Naive thymus-derived CD8-positive, alpha-beta T cell (primary cell): Measurements from ENCODE around the gene CCDC33. TPM values are rescaled to one million over a fixed set of nuclear protein-coding genes. Genes with fewer than 3 reads are reported as not detected.

Source experiments
- ATAC-seq, 2 donors: fragments of 150-1000 bp; cut with Tn5 transposase in 1 of 2; sonication (Bioruptor Pico), chemical (Tn5 transposase) in 1 of 2; 1 replicate in 1 of 2; 2 replicates in 1 of 2; pipeline ENCODE4 v1.10.0; 2021; ENCODE audit warnings: mild to moderate bottlenecking in 2 of 2, moderate library complexity in 2 of 2
- POLR2A ChIA-PET: fragments of 350-600 bp; sonication (Branson Sonifier 250); formaldehyde crosslinking; loops from one replicate; lab custom pipeline; 2021; ENCODE audit warnings: antibody characterized with exemption; lab: Charles Lee
- DNase-seq, 10 donors: peaks; one replicate each; pipeline versions ENCODE4 v3.0.0 to v3.0.0-alpha.2; 2020 to 2022
- H3K27ac Mint-ChIP-seq, 10 donors: one replicate each; pipeline ENCODE4 v1.8.0; 2020 to 2022; ENCODE audit warnings: mild to moderate bottlenecking in 10 of 10, mixed read lengths in 10 of 10, moderate library complexity in 4 of 10, inconsistent platforms in 1 of 10
- H3K27me3 Mint-ChIP-seq, 5 donors: one replicate each; pipeline ENCODE4 v1.8.0; 2021 to 2022; ENCODE audit warnings: mixed read lengths in 5 of 5
- H3K36me3 Mint-ChIP-seq, 3 donors: one replicate each; pipeline ENCODE4 v1.8.0; 2020 to 2022; ENCODE audit warnings: mixed read lengths in 3 of 3, mild to moderate bottlenecking in 2 of 3, inconsistent platforms in 1 of 3
- H3K4me1 Mint-ChIP-seq, 4 donors: one replicate each; pipeline ENCODE4 v1.8.0; 2021 to 2022; ENCODE audit warnings: mixed read lengths in 4 of 4
- H3K4me3 Mint-ChIP-seq, 10 donors: one replicate each; pipeline ENCODE4 v1.8.0; 2020 to 2022; ENCODE audit warnings: mild to moderate bottlenecking in 10 of 10, mixed read lengths in 10 of 10, moderate library complexity in 6 of 10, inconsistent platforms in 1 of 10
- H3K9me3 Mint-ChIP-seq, 9 donors: one replicate each; pipeline ENCODE4 v1.8.0; 2020 to 2022; ENCODE audit warnings: mixed read lengths in 9 of 9, mild to moderate bottlenecking in 3 of 9, inconsistent platforms in 1 of 9, moderate library complexity in 1 of 9
- polyA plus RNA-seq, 3 donors: library from polyadenylated mRNA; unstranded; fragments of 300-500 nt; fragmentation: Illumina TruSeq; gene quantifications; one replicate each; pipeline ENCODE4 v1.2.3, GENCODE V29; 2021
- total RNA-seq, 8 experiments: library from RNA in 2 of 8; stranded (reverse) in 2 of 8; gene quantifications; one replicate each; pipeline ENCODE4 v1.2.3 and lab custom pipeline; 2021 to 2026

The CCDC33 gene
- total and polyA plus RNA-seq, 5 experiments from 2014 or later, result not detected

GRCh38 chr15:74270155-74270554, 34.0 kb downstream of the CCDC33 start:
- Mint-ChIP-seq H3K27me3 (peaks cover 12 to 47% (median 39%) of the 10 kb centered on the region in 5 donors), H3K9me3 (peaks cover 0 to 5% (median 0%) of the 10 kb centered on the region in 9 donors), H3K4me3 (no peak overlapping the region), H3K36me3 (no peaks in the 10 kb centered on the region), H3K4me1 (peaks cover 0 to 10% (median 3%) of the 10 kb centered on the region in 4 donors), H3K27ac (peak overlapping the region in 2 of 10 donors; percentile 21 to 29)
- no peak for DNase-seq
- POLR2A ChIA-PET, result no interaction called here
- ATAC-seq, result no peak

GRCh38 chr15:74270854-74271520, 34.9 kb downstream of the CCDC33 start:
- ATAC-seq, result no peak
- Mint-ChIP-seq H3K9me3 (peaks cover 0 to 2% (median 0%) of the 10 kb centered on the region in 9 donors), H3K36me3 (no peaks in the 10 kb centered on the region), H3K4me1 (peaks cover 0 to 10% (median 3%) of the 10 kb centered on the region in 4 donors), H3K4me3 (no peak overlapping the region), H3K27ac (peak overlapping the region in 1 of 10 donors; percentile 29), H3K27me3 (peaks cover 10 to 42% (median 36%) of the 10 kb centered on the region in 5 donors)
- POLR2A ChIA-PET, result no interaction called here
- no peak for DNase-seq

- DNase-seq, result no peak
- POLR2A ChIA-PET, result no interaction called here
- peaks cover 10 to 40% (median 32%) of the 10 kb centered on the region in 5 donors for H3K27me3 Mint-ChIP-seq
- no peaks in the 10 kb centered on the region for H3K36me3 Mint-ChIP-seq
- peaks cover 0 to 2% (median 0%) of the 10 kb centered on the region in 9 donors for H3K9me3 Mint-ChIP-seq
- H3K27ac Mint-ChIP-seq, result no peak overlapping the region
- H3K4me3 Mint-ChIP-seq, result no peak overlapping the region
- ATAC-seq, result no peak
- peaks cover 0 to 10% (median 3%) of the 10 kb centered on the region in 4 donors for H3K4me1 Mint-ChIP-seq
Measured at GRCh38 chr15:74272812-74273211, 36.7 kb downstream of the CCDC33 start.

DNA sequence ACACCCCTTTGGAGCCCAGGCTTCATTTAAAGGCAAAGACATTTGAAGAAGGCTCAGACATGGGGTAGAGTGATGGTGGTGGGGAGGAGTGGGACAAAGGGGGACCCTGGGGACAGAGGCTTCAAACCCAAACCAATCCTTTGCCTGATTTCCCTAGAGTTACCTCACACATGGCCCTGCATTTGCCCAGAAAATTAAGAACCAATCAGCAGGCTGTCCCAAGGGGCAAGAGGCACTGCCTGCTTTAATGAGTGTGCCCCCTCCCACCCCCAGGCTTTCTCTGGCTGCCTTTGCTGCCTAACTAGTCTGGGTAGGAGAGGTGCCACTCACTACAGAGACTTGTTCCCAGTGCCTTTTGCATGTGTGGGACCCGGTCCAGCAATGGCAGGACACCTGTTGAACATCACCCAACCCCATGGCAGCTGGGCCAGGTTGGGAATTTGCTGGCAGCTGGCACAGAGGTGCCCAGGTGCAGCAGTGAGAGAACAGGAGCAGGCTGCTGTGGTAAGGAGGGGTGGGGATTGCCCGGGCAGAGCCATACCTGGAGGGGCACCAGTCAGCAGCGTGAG, 38.4 kb downstream of the CCDC33 start:
- Mint-ChIP-seq H3K27me3 (peaks cover 8 to 28% (median 17%) of the 10 kb centered on the region in 5 donors), H3K36me3 (no peaks in the 10 kb centered on the region), H3K27ac (no peak overlapping the region), H3K9me3 (peaks cover 0 to 2% (median 0%) of the 10 kb centered on the region in 9 donors), H3K4me3 (no peak overlapping the region), H3K4me1 (peaks cover 0 to 10% (median 3%) of the 10 kb centered on the region in 4 donors)
- POLR2A ChIA-PET, result no interaction called here
- ATAC-seq, result no peak
- no peak for DNase-seq

- Mint-ChIP-seq H3K4me3 (no peak overlapping the region), H3K36me3 (no peaks in the 10 kb centered on the region), H3K4me1 (peaks cover 0 to 4% (median under 1%) of the 10 kb centered on the region in 4 donors), H3K27ac (peak overlapping the region in 1 of 10 donors; percentile 27), H3K9me3 (peaks cover 0 to 2% (median 0%) of the 10 kb centered on the region in 9 donors), H3K27me3 (peaks cover 6 to 19% (median 10%) of the 10 kb centered on the region in 5 donors)
- POLR2A ChIA-PET, result no interaction called here
- no peak for DNase-seq
- no peak for ATAC-seq
Measured at GRCh38 chr15:74275957-74276356, 39.8 kb downstream of the CCDC33 start.

DNA sequence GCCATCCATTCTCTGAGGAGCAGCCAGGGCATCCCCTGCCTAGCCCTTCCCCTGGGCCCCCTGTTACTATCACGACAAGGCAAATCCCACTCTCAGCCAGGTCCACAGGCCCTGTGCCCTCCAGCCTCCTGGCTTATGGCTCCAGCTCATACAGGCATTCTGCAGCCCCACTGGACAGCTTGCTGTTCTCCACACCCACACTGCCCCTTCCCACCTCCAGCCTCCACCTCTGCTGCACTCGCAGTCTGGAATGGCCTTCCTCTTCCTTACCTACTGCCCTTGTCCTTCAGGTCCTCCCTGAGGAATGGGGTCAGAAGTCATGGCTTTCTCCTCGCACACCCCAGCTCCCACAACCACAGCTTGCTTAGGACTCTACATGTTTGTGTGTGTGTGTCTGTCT, 40.4 kb downstream of the CCDC33 start:
- H3K4me1 Mint-ChIP-seq, result peaks cover 0 to 4% (median 0%) of the 10 kb centered on the region in 4 donors
- no peak overlapping the region for H3K4me3 Mint-ChIP-seq
- POLR2A ChIA-PET, result no interaction called here
- peaks cover 3 to 19% (median 10%) of the 10 kb centered on the region in 5 donors for H3K27me3 Mint-ChIP-seq
- no peak overlapping the region for H3K27ac Mint-ChIP-seq
- DNase-seq (no peak), ATAC-seq (no peak)
- peaks cover 0 to 2% (median 0%) of the 10 kb centered on the region in 9 donors for H3K9me3 Mint-ChIP-seq
- H3K36me3 Mint-ChIP-seq, result no peaks in the 10 kb centered on the region

GRCh38 chr15:74277242-74277810, 41.2 kb downstream of the CCDC33 start:
- Mint-ChIP-seq H3K27me3 (peaks cover 3 to 16% (median 11%) of the 10 kb centered on the region in 5 donors), H3K27ac (no peak overlapping the region), H3K4me1 (peaks cover 0 to 4% (median 0%) of the 10 kb centered on the region in 4 donors), H3K36me3 (no peaks in the 10 kb centered on the region), H3K4me3 (no peak overlapping the region), H3K9me3 (no peaks in the 10 kb centered on the region)
- ATAC-seq (no peak), DNase-seq (no peak)
- POLR2A ChIA-PET, result no interaction called here

GRCh38 chr15:74278207-74278606, 42.1 kb downstream of the CCDC33 start:
- Mint-ChIP-seq H3K9me3 (no peaks in the 10 kb centered on the region), H3K4me1 (no peaks in the 10 kb centered on the region), H3K4me3 (no peak overlapping the region), H3K27ac (no peak overlapping the region), H3K36me3 (no peaks in the 10 kb centered on the region), H3K27me3 (peaks cover 0 to 13% (median 9%) of the 10 kb centered on the region in 5 donors)
- ATAC-seq, result no peak
- POLR2A ChIA-PET, result no interaction called here
- no peak for DNase-seq

- Mint-ChIP-seq H3K27me3 (peaks cover 0 to 19% (median 15%) of the 10 kb centered on the region in 5 donors), H3K27ac (no peak overlapping the region), H3K9me3 (no peaks in the 10 kb centered on the region), H3K4me3 (no peak overlapping the region), H3K4me1 (no peaks in the 10 kb centered on the region), H3K36me3 (no peaks in the 10 kb centered on the region)
- ATAC-seq (no peak), DNase-seq (no peak)
- POLR2A ChIA-PET, result no interaction called here
Measured at GRCh38 chr15:74281147-74282133, 45.3 kb downstream of the CCDC33 start.

DNA sequence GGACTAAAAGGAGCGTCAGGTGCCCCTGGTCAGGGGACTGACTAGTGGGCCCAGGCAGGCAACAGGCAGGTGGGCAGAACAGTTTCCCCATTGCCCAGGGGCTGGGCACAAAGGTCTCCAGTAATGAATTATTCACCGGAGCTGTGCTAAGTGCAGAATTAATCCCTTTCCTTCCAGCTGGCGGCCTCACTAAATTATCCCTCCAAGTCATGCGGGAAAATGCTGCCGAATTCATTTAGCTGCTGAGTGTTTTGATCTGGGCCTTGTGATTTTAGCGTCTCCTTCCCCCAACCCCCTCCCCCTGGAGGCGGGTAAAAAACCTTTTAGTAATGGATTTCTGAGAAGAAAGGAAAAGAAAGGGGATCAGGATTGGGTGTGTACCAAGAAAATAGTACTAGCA, 47.2 kb downstream of the CCDC33 start:
- Mint-ChIP-seq H3K9me3 (no peaks in the 10 kb centered on the region), H3K36me3 (no peaks in the 10 kb centered on the region), H3K27me3 (peaks cover 0 to 35% (median 21%) of the 10 kb centered on the region in 5 donors), H3K27ac (no peak overlapping the region), H3K4me3 (no peak overlapping the region), H3K4me1 (no peaks in the 10 kb centered on the region)
- POLR2A ChIA-PET, result no interaction called here
- no peak for DNase-seq
- ATAC-seq, result no peak

DNA sequence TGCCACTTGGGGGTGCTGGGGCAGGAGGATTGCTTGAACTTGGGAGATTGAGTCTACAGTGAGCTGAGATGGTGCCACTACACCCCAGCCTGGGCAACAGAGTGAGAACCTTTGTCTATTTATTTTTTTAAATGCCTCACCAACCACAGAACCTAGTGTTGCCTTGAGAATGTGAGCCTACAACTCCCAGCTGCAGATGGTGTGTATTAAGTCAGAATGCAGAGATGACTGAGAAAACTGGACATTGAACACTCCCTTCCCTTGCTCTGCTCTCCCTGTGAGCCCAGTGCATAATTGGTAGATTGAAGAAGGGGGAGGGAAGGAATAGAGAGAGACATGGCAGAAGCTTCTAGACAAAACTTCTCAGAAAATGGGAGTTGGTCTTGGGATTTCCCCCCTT, 53.5 kb downstream of the CCDC33 start:
- H3K36me3 Mint-ChIP-seq, result no peaks in the 10 kb centered on the region
- ATAC-seq (no peak), DNase-seq (no peak)
- H3K4me1 Mint-ChIP-seq, result peaks cover 0 to 8% (median 5%) of the 10 kb centered on the region in 4 donors
- peaks cover 0 to 10% (median 0%) of the 10 kb centered on the region in 9 donors for H3K9me3 Mint-ChIP-seq
- POLR2A ChIA-PET, result no interaction called here
- peaks cover 14 to 71% (median 40%) of the 10 kb centered on the region in 5 donors for H3K27me3 Mint-ChIP-seq
- no peak overlapping the region for H3K4me3 Mint-ChIP-seq
- H3K27ac Mint-ChIP-seq, result no peak overlapping the region

DNA sequence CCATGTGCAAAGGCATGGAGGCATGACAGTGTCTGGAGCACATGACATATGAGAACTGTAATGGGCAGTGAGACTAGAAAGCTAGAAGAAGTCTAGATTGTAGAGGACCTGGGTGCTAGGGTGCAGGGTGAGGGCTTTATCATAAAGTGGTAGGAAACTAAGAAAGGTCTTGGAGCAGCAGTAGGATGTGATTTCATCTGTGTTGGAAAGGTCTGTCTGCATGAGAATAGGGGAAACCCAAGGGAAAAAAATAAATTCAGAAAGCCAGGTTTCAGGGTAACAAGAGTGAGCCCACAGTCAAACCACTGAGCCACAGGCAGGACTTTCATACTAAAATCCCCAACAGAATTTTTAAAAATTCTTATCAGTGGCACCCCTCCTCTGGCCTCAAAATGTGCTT, 54.5 kb downstream of the CCDC33 start:
- Mint-ChIP-seq H3K4me1 (peaks cover 0 to 8% (median 5%) of the 10 kb centered on the region in 4 donors), H3K9me3 (peaks cover 0 to 10% (median 0%) of the 10 kb centered on the region in 9 donors), H3K27me3 (peaks cover 21 to 64% (median 43%) of the 10 kb centered on the region in 5 donors), H3K4me3 (no peak overlapping the region), H3K27ac (no peak overlapping the region), H3K36me3 (no peaks in the 10 kb centered on the region)
- DNase-seq (no peak), ATAC-seq (no peak)
- POLR2A ChIA-PET, result no interaction called here
